HG03175 (cell line): ENCODE measurements around the gene MYO10.
"Not testable (repeated sequence)": the region's sequence is repeated elsewhere in the genome, so short reads cannot be mapped to it uniquely, and the experiment has no call there.

Experiments
- ATAC-seq: cut with Tn5 transposase; IDR thresholded peaks from one replicate; pipeline ENCODE4 v1.9.1; 2021; ENCODE audit warnings: mild to moderate bottlenecking, moderate library complexity; ENCODE audit not compliant: unreplicated experiment

The MYO10 gene

GRCh38 chr5:16936150-16936988 lies at the start of gene MYO10:
MYO10 (minus strand) TSS chr5:16936288; CDS start chr5:16935808, 480 bp downstream.
- ATAC-seq: peak; percentile 40

GRCh38 chr5:16985304-16985703 lies 49.2 kb upstream of the MYO10 start:
- ATAC-seq: not testable (repeated sequence)

- ATAC-seq: no peak
Measured at GRCh38 chr5:16983972-16984371, 47.9 kb upstream of the MYO10 start.

GRCh38 chr5:16983022-16983639 lies 47.0 kb upstream of the MYO10 start:
- no peak for ATAC-seq

- ATAC-seq: no peak
Measured at GRCh38 chr5:16981700-16982099, 45.6 kb upstream of the MYO10 start.

GRCh38 chr5:16980983-16981382 lies 44.9 kb upstream of the MYO10 start:
- ATAC-seq: no peak

GRCh38 chr5:16978296-16978695 lies 42.2 kb upstream of the MYO10 start:
- no peak for ATAC-seq

GRCh38 chr5:16976625-16977008 lies 40.5 kb upstream of the MYO10 start:
- ATAC-seq: peak; percentile 77

GRCh38 chr5:16975950-16976624 lies 40.0 kb upstream of the MYO10 start:
- ATAC-seq: peak; percentile 73

GRCh38 chr5:16974981-16975380 lies 38.9 kb upstream of the MYO10 start:
- no peak for ATAC-seq

- ATAC-seq: no peak
Measured at GRCh38 chr5:16970826-16971225, 34.7 kb upstream of the MYO10 start.

GRCh38 chr5:16970260-16970659 lies 34.2 kb upstream of the MYO10 start:
- ATAC-seq: no peak

- no peak for ATAC-seq
Measured at GRCh38 chr5:16965581-16965980, 29.5 kb upstream of the MYO10 start.

GRCh38 chr5:16963821-16964220 lies 27.7 kb upstream of the MYO10 start:
- no peak for ATAC-seq

GRCh38 chr5:16961131-16961530 lies 25.0 kb upstream of the MYO10 start:
- ATAC-seq: no peak

GRCh38 chr5:16957304-16958196 lies 21.5 kb upstream of the MYO10 start:
- no peak for ATAC-seq

GRCh38 chr5:16953729-16954128 lies 17.6 kb upstream of the MYO10 start:
- no peak for ATAC-seq

- ATAC-seq: no peak
Measured at GRCh38 chr5:16952968-16953671, 17.0 kb upstream of the MYO10 start.

- ATAC-seq: no peak
Measured at GRCh38 chr5:16946725-16947124, 10.6 kb upstream of the MYO10 start.
